Inflammatory macrophage treated with lipopolysaccharide for 4 hours (primary cell): ENCODE data around the gene PHYH.
"Not testable (repeated sequence)": the region's sequence is repeated elsewhere in the genome, so short reads cannot be mapped to it uniquely, and the experiment has no call there.

Experiments
- DNase-seq: peaks from one replicate; pipeline ENCODE4 v3.0.0-alpha.2; 2020

Gene PHYH

GRCh38 chr10:13319166-13319565, 19.3 kb upstream of the PHYH start:
- DNase-seq, result no peak

- DNase-seq, result no peak
These were observed 17.6 kb upstream of the PHYH start for GRCh38 chr10:13317474-13317873.

- DNase-seq, result no peak
These were observed 16.9 kb upstream of the PHYH start for GRCh38 chr10:13316635-13317311.

- no peak for DNase-seq
These were observed 15.5 kb upstream of the PHYH start for GRCh38 chr10:13315361-13315760.

- no peak for DNase-seq
These were observed 11.3 kb upstream of the PHYH start for GRCh38 chr10:13311177-13311575.

GRCh38 chr10:13310518-13311176, 10.8 kb upstream of the PHYH start:
- DNase-seq, result no peak

GRCh38 chr10:13309792-13310191, 9.9 kb upstream of the PHYH start:
- DNase-seq, result no peak

GRCh38 chr10:13308096-13308495, 8.2 kb upstream of the PHYH start:
- DNase-seq, result no peak

GRCh38 chr10:13306103-13306502, 6.2 kb upstream of the PHYH start:
- no peak for DNase-seq

- no peak for DNase-seq
These were observed 3.1 kb upstream of the PHYH start for GRCh38 chr10:13302821-13303555.

GRCh38 chr10:13298748-13299436, 972 bp downstream of the PHYH start:
- no peak for DNase-seq

- no peak for DNase-seq
These were observed 3.4 kb downstream of the PHYH start for GRCh38 chr10:13296476-13296875.

GRCh38 chr10:13294784-13295183, 5.1 kb downstream of the PHYH start:
- DNase-seq, result no peak

GRCh38 chr10:13291821-13292773, 7.8 kb downstream of the PHYH start:
- DNase-seq, result no peak

- no peak for DNase-seq
These were observed 8.8 kb downstream of the PHYH start for GRCh38 chr10:13291061-13291460.

GRCh38 chr10:13284050-13284449, 15.8 kb downstream of the PHYH start:
- no peak for DNase-seq

GRCh38 chr10:13282348-13282747, 17.5 kb downstream of the PHYH start:
- not testable (repeated sequence) for DNase-seq

- DNase-seq, result no peak
These were observed 23.0 kb downstream of the PHYH start for GRCh38 chr10:13276749-13277365.

- DNase-seq, result not testable (repeated sequence)
These were observed 23.7 kb downstream of the PHYH start for GRCh38 chr10:13276146-13276545.

- DNase-seq, result no peak
These were observed 27.7 kb downstream of the PHYH start for GRCh38 chr10:13272164-13272571.

- peak; percentile 5 for DNase-seq
These were observed 28.2 kb downstream of the PHYH start for GRCh38 chr10:13271552-13272163.
